ENCODE measurements around the gene ATP11A. TPM values are rescaled to one million over a fixed set of nuclear protein-coding genes. Genes with fewer than 3 reads are reported as not detected.
A peak's percentile ranks its signal among the peaks of the same experiment; 100 is the strongest.

Gene ATP11A
- total and polyA plus RNA-seq, 7 donors = 3.9 to 48.6 (median 26.4) TPM

DNA sequence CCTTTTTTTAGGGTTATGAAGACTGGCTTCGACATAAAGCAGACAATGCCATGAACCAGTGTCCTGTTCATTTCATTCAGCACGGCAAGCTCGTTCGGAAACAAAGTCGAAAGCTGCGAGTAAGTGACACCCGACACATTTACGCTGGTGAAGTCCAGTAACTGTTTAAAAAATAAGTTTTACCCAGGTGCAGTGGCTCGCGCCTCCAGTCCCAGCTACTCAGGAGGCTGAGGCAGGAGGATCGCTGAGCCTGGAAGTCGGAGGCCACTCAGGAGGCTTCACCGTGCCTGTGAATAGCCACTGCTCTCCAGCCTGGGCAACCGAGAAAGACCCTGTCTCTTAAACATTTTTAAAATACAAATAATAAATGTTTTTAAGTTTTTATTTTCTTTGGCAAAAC is 120.8 kb downstream of the ATP11A start:
- WGBS, 3 donors = 93 to 97% (median 96%) methylated on average over 14 of the region's 14 CpGs
- no peak overlapping the region for H3K27ac ChIP-seq
- H3K36me3 ChIP-seq (ENCODE audit: insufficient read depth in 1 of 2, low read depth in 1 of 2) = peaks cover 0 to 36% of the 10 kb centered on the region in 2 donors
- intact Hi-C loops (cut with DNase I) = no loop called here
- no peaks in the 10 kb centered on the region for H3K4me1 ChIP-seq
- no peak for DNase-seq
- TF ChIP-seq, protein P1, sequence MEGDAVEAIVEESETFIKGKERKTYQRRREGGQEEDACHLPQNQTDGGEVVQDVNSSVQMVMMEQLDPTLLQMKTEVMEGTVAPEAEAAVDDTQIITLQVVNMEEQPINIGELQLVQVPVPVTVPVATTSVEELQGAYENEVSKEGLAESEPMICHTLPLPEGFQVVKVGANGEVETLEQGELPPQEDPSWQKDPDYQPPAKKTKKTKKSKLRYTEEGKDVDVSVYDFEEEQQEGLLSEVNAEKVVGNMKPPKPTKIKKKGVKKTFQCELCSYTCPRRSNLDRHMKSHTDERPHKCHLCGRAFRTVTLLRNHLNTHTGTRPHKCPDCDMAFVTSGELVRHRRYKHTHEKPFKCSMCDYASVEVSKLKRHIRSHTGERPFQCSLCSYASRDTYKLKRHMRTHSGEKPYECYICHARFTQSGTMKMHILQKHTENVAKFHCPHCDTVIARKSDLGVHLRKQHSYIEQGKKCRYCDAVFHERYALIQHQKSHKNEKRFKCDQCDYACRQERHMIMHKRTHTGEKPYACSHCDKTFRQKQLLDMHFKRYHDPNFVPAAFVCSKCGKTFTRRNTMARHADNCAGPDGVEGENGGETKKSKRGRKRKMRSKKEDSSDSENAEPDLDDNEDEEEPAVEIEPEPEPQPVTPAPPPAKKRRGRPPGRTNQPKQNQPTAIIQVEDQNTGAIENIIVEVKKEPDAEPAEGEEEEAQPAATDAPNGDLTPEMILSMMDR (IDR thresholded peaks at IDR 0.05) = no peak
- no peaks in the 10 kb centered on the region for H3K27me3 ChIP-seq (ENCODE audit: insufficient read depth in 3 of 3, low read length in 2 of 3)
- no peak for ATAC-seq
- peaks cover 4% of the 10 kb centered on the region for H3K9me3 ChIP-seq
- H3K4me3 ChIP-seq = no peak overlapping the region

DNA sequence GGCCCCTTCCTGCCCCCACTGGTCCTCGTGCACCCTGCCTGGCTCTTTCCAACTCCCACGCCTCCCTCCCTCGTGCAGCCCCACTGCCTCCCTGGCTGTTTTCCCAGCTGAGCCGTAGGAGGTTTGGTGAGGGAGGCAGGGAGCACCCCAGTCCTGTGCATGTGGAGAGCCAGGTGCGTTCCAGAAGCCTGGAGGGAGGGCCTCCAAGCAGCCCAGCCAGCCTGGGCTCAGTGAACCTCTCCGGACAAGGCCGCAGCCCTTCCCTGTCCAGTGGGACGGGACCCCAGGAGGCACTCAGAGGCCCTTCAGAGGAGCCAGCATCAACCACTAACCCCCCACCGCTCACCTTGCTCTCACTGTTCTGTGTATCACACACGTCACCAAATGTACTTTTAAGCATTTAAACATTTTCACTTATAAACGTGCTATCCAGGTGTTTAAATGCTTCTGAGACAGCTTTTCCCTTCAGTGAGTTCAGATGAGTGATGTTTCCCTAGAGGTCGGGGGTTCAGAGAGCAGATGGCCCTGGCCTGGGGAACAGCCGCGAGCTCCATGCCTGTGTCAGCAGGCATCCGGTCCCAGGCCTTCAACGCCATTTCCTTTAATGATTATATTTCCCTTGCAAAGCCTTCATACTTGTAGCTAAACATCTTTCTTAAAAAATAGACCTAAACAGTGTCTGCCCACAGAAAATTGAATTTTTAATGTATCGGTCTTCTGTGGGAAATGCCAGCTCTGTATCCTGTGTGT is 122.6 kb downstream of the ATP11A start:
- intact Hi-C loops (cut with DNase I) = no loop called here
- no peak overlapping the region for H3K4me3 ChIP-seq
- peaks cover 4% of the 10 kb centered on the region for H3K9me3 ChIP-seq
- H3K27ac ChIP-seq = peak overlapping the region; percentile 9
- H3K4me1 ChIP-seq = no peaks in the 10 kb centered on the region
- H3K36me3 ChIP-seq (ENCODE audit: insufficient read depth in 1 of 2, low read depth in 1 of 2) = peaks cover 0 to 41% of the 10 kb centered on the region in 2 donors
- 62 to 76% (median 72%) methylated on average over 17 of the region's 17 CpGs for WGBS, 3 donors
- TF ChIP-seq, protein P1 (IDR thresholded peaks at IDR 0.05) = no peak
- DNase-seq (no peak), ATAC-seq (no peak)
- H3K27me3 ChIP-seq (ENCODE audit: insufficient read depth in 3 of 3, low read length in 2 of 3) = no peaks in the 10 kb centered on the region

DNA sequence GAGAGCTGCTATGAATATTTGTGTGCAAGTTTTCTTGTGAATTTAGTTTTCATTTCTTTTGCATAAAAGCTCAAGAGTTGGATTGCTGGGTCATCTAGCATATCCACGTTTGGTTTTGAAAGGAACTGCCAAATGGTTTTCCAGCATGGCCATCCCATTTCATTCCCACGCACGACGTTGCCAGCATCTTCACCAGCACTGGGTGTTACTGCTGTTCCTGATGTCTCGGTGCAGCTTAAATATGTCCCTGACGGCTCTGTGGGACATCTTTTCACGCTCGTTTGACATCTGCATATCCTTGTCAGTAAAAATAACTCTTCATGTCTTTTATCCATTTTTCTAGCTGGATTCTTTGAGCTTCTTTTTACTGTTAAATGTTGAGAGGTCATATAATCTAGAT is 123.7 kb downstream of the ATP11A start:
- Histone ChIP-seq H3K4me3 (no peak overlapping the region), H3K36me3 (ENCODE audit: insufficient read depth in 1 of 2, low read depth in 1 of 2) (peaks cover 0 to 45% of the 10 kb centered on the region in 2 donors), H3K4me1 (no peaks in the 10 kb centered on the region), H3K27ac (no peak overlapping the region), H3K9me3 (peaks cover 4% of the 10 kb centered on the region), H3K27me3 (ENCODE audit: insufficient read depth in 3 of 3, low read length in 2 of 3) (no peaks in the 10 kb centered on the region)
- DNase-seq (no peak), ATAC-seq (no peak)
- intact Hi-C loops (cut with DNase I) = no loop called here
- WGBS, 3 donors = 86 to 93% (median 92%) methylated on average over 8 of the region's 8 CpGs
- TF ChIP-seq, protein P1 (IDR thresholded peaks at IDR 0.05) = no peak

DNA sequence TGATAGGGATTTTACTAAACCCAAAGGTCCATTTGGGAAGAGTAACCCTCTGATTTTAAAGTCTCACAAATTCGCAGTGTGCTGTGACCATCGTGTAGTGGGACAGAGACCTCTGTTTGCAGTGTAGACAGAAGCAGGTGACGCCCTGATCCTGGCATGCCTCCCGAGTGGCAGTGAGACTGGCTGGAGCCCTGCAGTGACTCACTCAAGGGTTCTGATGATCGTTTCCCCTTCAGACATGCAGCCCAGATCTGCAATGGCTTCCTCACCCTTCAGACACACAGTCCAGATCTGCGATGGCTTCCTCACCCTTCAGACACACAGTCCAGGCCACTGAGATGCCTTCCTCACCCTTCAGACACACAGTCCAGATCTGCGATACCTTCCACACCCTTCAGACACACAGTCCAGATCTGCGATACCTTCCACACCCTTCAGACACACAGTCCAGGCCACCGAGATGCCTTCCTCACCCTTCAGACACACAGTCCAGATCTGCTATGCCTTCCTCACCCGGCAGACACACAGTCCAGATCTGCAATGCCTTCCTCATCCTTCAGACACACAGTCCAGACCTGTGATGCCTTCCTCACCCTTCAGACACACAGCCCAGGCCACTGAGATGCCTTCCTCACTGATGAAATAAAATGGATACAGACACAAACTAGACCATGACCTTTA is 125.2 kb downstream of the ATP11A start:
- WGBS, 3 donors = 73 to 83% (median 74%) methylated on average over 10 of the region's 10 CpGs
- H3K9me3 ChIP-seq = peaks cover 4% of the 10 kb centered on the region
- no peaks in the 10 kb centered on the region for H3K4me1 ChIP-seq
- intact Hi-C loops (cut with DNase I) = no loop called here
- no peak overlapping the region for H3K4me3 ChIP-seq
- no peak overlapping the region for H3K27ac ChIP-seq
- TF ChIP-seq, protein P1 (IDR thresholded peaks at IDR 0.05) = no peak
- peak in 1 of 2 donors; percentile 48 for DNase-seq
- H3K27me3 ChIP-seq (ENCODE audit: insufficient read depth in 3 of 3, low read length in 2 of 3) = no peaks in the 10 kb centered on the region
- H3K36me3 ChIP-seq (ENCODE audit: insufficient read depth in 1 of 2, low read depth in 1 of 2) = peaks cover 0 to 55% of the 10 kb centered on the region in 2 donors
- peak in 3 of 4 donors; percentile 49 to 86 (median 52) for ATAC-seq

Measured in psoas muscle (tissue), 8 donors.